Hypothalamus (tissue), 51 donors: Measurements from ENCODE around the gene FLOT1.
"Not testable (repeated sequence)": the region's sequence is repeated elsewhere in the genome, so short reads cannot be mapped to it uniquely, and the experiment has no call there.

Source experiments
- DNase-seq, 51 donors: peaks; one replicate each; lab custom pipeline; 2025; lab: John Stamatoyannopoulos, UW

FLOT1 gene

GRCh38 chr6:30724906-30725667 lies 17.4 kb downstream of the FLOT1 start:
- DNase-seq = no peak

DNA sequence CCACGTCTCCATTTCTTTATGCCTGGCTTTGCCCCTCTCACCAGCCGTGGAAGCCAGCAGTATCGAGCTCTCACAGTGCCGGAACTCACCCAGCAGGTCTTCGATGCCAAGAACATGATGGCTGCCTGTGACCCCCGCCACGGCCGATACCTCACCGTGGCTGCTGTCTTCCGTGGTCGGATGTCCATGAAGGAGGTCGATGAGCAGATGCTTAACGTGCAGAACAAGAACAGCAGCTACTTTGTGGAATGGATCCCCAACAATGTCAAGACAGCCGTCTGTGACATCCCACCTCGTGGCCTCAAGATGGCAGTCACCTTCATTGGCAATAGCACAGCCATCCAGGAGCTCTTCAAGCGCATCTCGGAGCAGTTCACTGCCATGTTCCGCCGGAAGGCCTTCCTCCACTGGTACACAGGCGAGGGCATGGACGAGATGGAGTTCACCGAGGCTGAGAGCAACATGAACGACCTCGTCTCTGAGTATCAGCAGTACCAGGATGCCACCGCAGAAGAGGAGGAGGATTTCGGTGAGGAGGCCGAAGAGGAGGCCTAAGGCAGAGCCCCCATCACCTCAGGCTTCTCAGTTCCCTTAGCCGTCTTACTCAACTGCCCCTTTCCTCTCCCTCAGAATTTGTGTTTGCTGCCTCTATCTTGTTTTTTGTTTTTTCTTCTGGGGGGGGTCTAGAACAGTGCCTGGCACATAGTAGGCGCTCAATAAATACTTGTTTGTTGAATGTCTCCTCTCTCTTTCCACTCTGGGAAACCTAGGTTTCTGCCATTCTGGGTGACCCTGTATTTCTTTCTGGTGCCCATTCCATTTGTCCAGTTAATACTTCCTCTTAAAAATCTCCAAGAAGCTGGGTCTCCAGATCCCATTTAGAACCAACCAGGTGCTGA lies 18.4 kb downstream of the FLOT1 start:
- not testable (repeated sequence) for DNase-seq

GRCh38 chr6:30723159-30723842 lies 19.2 kb downstream of the FLOT1 start:
- DNase-seq = not testable (repeated sequence)

DNA sequence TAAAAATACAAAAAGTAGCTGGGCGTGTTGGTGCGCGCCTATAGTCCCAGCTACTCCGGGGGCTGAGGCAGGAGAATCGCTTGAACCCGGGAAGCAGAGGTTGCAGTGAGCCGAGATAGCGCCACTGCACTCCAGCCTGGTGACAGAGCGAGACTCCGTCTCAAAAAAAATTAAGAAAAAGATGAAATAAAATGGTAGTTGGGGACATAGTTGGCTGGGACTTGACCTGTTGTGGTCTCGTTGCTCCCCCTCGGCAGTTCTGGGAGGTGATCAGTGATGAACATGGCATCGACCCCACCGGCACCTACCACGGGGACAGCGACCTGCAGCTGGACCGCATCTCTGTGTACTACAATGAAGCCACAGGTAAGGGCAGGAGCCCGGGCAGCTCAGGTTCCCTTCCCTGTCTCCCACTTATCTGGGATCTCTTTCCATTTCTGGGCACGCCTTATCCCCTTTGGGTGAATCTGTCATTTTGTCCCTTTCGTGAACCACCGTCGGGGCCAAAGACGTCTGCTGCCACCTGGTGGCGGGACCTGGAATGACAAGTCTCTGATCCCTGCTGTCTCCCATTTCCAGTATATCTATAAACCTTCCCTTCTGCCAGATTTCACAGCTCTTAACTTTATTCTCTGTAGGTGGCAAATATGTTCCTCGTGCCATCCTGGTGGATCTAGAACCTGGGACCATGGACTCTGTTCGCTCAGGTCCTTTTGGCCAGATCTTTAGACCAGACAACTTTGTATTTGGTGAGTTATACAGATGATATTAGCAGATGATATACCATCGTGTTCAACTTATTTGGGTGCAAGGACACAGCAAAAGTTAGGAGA lies 20.0 kb downstream of the FLOT1 start:
- DNase-seq = peak in 48 of 51 donors; percentile 24 to 87 (median 60)

DNA sequence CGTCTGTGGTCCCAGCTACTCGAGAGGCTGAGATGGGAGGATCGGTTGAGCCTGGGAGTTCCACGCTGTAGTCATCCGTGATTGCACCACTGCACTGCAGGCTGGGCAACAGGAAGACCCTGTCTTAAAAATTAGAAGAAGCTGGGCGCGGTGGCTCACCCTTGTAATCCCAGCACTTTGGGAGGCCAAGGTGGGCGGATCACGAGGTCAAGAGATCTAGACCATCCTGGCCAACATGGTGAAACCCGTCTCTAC lies 20.5 kb downstream of the FLOT1 start:
- DNase-seq = not testable (repeated sequence)

- DNase-seq = peak; percentile 14 to 89 (median 74)
Measured at GRCh38 chr6:30721198-30722024, 21.1 kb downstream of the FLOT1 start.

- DNase-seq = peak in 32 of 51 donors; percentile 1 to 76 (median 34)
Measured at GRCh38 chr6:30720738-30721197, 21.7 kb downstream of the FLOT1 start.

DNA sequence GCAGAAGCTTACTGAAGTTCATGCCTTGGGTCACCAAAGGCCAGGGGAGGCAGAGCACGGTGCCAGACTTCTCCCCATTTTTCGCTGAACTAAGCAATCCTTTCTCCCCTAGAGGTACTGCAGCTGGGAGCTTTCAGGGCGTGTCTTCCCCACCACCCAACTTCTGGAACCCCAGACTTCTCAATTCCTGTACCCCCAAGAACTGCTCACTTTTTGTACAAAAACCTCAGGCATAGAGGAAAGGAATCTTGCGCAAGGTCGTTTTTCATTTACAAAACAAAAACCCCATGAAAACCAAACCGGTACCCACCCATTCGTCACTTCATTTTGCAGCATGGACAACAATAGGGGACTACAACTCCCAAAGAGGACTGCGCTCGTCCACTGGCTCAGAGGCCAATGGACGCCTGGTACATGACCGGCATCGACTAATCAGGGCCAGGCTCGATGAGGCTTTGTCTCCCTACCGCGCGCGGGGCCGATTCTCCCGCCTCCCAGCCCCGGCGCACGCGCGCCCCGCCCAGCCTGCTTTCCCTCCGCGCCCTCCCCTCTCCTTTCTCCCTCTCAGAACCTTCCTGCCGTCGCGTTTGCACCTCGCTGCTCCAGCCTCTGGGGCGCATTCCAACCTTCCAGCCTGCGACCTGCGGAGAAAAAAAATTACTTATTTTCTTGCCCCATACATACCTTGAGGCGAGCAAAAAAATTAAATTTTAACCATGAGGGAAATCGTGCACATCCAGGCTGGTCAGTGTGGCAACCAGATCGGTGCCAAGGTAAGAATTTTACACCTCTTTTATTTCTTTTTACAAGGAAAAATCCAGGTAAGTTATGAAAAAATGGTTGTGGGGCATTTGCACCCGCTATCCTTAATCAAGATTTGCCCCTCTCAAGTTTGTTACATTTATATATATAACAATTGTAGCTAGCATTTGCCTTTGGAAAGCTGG lies 22.4 kb downstream of the FLOT1 start, which contains the start of gene TUBB:
TUBB (plus strand) TSS at position 562 of the 947 bp plus-strand sequence; CDS start at position 717, 155 bp downstream.
- DNase-seq = peak; percentile 60 to 99 (median 96)

- no peak for DNase-seq
Measured at GRCh38 chr6:30719356-30719755, 23.1 kb downstream of the FLOT1 start.

GRCh38 chr6:30717845-30718720 lies 24.4 kb downstream of the FLOT1 start:
- not testable (repeated sequence) for DNase-seq

GRCh38 chr6:30717129-30717844 lies 25.2 kb downstream of the FLOT1 start, which contains the start of gene MDC1:
TSS of gene MDC1 (minus strand) at chr6:30717281. CDS start at chr6:30715175, 2,106 bp downstream.
- DNase-seq = peak; percentile 72 to 100 (median 99)

- DNase-seq = no peak
Measured at GRCh38 chr6:30716879-30717128, 25.7 kb downstream of the FLOT1 start.

DNA sequence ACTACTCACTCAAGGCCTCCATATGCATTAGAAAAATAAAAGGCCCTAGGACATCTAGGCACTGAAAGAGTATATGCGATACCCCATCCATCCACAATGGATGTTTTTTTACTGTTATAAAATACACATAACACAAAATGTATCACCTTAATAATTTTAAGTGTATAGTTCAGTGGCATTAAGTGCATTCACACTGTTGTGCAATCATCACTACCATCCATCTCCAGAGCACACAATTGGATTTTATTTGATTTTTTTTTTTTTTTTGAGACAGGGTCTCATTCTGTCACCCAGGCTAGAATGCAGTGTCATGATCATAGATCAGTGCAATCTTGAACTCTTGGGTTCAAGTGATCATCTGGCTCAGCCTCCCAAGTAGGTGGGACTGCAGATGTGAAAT lies 28.2 kb downstream of the FLOT1 start:
- DNase-seq = no peak

- no peak for DNase-seq
Measured at GRCh38 chr6:30712441-30712945, 30.0 kb downstream of the FLOT1 start.

- DNase-seq = no peak
Measured at GRCh38 chr6:30711758-30712380, 30.6 kb downstream of the FLOT1 start.
